C4-2B (cell line): ENCODE results near the gene MCF2L.

Experiments used
- ZFX ChIP-seq: fragments of 450-650 bp; IDR thresholded peaks from 2 replicates; pipeline ENCODE4 v1.6.1; 2017
- TF ChIP-seq, protein P1 (sequence below): fragments of 450-650 bp; conservative IDR thresholded peaks from 2 replicates; pipeline ENCODE4 v1.5.1; 2017; ENCODE audit warnings: mild to moderate bottlenecking

DNA sequence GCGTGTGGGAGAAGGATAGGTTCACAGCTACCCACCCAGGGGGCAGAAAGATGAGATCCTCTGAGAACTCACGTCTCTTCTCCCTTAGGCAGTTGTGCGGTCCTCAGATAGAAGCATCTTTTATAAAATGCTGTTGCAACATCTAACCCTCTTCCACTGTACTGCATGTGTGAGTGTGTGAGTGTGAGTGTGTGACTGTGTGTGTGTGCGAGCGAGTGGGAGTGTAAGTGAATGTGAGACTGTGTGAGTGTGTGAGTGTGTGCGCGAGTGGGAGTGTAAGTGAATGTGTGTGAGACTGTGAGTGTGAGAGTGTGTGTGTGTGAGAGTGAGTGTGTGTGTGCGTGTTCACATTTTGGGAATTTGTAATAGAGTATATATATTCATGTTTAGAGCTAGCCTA is 81.0 kb downstream of the MCF2L start:
- TF ChIP-seq, protein P1, sequence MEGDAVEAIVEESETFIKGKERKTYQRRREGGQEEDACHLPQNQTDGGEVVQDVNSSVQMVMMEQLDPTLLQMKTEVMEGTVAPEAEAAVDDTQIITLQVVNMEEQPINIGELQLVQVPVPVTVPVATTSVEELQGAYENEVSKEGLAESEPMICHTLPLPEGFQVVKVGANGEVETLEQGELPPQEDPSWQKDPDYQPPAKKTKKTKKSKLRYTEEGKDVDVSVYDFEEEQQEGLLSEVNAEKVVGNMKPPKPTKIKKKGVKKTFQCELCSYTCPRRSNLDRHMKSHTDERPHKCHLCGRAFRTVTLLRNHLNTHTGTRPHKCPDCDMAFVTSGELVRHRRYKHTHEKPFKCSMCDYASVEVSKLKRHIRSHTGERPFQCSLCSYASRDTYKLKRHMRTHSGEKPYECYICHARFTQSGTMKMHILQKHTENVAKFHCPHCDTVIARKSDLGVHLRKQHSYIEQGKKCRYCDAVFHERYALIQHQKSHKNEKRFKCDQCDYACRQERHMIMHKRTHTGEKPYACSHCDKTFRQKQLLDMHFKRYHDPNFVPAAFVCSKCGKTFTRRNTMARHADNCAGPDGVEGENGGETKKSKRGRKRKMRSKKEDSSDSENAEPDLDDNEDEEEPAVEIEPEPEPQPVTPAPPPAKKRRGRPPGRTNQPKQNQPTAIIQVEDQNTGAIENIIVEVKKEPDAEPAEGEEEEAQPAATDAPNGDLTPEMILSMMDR: no peak
- TF ChIP-seq ZFX: no peak
